GM18858 (cell line): ENCODE data around the gene SCN4A.

Experiments used
- ATAC-seq: cut with Tn5 transposase; IDR thresholded peaks from one replicate; pipeline ENCODE4 v1.9.1; 2021; ENCODE audit not compliant: unreplicated experiment

Gene SCN4A

GRCh38 chr17:64002658-64003525 lies 30.2 kb upstream of the SCN4A start:
- ATAC-seq: no peak

DNA sequence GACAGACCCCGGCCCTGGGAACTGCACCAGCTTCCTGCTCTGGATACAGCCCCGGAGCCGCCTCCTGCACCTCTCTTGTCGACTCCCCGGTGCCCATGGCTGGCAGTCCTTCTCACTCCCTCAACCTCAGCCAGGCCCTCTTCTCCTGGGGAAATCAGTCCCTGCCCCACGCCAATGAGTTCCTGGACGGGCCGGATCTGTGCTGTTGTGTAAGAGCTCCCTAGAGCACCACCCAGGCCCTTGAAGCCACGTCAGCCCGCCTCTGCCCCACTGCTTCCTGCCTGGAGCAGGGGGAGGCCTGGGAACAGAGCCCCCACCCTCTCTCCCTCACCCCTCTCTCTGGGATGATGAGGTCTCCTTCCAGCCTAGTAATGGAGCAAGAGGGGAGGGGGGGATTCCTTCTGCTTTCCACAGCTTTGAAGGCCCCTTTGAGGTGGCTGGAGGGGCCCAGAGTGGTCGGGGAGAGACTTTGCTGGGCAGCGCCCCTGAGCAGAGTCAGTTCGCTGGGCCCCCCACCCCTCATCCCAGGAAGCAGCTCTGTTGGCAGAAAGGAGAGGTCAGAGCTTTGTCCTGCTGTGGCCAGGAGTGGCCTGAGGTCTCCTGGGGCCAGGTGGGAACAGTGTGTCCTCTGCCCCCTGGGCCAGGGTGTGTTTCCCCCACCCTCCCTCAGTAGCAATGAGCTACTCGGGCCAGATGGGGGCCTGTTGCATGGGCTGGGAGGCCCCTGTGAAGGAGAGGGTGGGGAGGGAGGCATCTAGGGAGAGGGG lies 29.2 kb upstream of the SCN4A start:
- ATAC-seq: no peak

- ATAC-seq: no peak
Observed at GRCh38 chr17:64001091-64001579, 28.4 kb upstream of the SCN4A start.

- ATAC-seq: no peak
Observed at GRCh38 chr17:63999680-64000531, 27.2 kb upstream of the SCN4A start.

DNA sequence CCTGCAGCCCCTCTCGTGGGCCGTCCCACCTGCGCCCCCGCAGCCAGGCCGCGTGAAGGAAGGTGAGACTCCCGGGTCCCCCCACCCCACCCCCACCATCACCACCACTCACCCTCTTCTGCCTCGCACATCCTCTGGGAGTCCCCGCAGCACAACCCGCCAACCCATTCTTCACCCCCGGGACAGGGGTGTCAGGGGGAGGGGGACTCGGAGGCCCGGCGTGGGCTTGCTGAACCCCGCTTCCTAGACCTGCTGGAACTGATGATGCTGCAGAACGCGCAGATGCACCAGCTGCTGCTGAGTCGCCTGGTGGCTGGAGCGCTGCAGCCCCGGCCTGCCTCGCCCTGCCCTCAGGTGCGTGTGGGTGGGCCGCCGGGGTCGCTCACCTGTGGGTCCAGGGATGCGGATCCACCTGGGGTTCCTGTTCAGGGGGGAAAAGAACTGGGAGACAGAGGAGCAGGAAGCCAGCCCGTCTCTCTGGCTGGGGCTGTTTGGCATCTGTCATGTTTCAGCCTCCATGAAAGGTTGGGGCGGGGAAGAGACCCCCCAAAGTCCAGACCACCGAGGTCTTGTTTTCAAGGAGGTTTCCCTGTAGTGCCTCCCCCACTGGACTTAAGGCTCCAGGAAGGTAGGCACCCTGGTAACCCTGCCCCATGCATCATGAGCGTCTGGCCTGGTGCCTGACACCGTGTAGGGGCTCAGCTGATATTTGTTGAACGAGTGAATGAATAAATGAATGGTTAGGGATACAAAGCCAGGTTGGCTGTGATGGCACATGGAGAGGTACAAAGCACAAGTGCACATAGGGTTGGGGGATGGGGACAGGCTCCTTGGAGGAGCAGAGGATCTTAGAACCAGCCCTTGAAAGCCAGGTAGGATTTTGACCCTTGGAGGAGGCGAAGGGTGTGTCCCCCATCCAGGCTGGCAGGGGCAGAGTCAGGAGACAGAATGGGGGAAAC lies 26.3 kb upstream of the SCN4A start:
- no peak for ATAC-seq

GRCh38 chr17:63998050-63998720 lies 25.5 kb upstream of the SCN4A start, which contains the start of gene PRR29:
PRR29 (plus strand) TSS chr17:63998351; CDS start chr17:63998365, 14 bp downstream.
- ATAC-seq: no peak

- no peak for ATAC-seq
Observed at GRCh38 chr17:63997341-63998048, 24.8 kb upstream of the SCN4A start.

DNA sequence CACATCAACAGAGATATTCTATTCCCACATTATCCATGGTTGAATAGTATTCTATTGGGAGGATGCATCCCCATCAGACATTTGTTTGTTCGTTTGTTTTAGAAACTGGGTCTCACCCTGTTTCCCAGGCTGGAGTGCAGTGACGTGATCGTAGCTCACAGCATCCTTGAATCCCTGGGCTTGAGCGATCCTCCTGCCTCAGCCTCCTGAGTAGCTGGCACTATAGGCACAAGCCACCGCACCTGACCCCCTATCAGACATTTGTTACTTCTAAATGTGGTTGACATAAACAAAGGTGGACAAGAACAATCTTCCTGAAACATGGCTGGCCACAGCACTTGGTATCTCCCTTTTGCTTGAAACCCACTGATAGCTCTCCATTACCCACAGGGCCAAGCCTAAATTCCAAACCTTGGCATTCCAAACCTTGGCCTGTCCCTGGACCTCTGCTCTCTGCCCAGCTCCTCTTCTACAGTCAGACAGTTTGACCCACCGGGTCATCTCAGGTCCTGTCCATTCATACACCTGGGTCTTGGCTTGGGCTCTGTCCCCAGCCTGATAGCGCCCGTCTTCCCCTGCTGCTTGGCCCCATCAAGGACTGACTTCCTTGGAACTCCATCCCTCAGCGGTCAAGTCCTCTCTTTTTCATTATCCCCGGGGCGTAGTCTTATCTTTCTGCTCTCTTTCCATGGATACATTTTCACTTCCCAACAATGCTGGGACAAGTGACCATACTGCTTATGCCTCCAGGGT lies 23.9 kb upstream of the SCN4A start:
- no peak for ATAC-seq

DNA sequence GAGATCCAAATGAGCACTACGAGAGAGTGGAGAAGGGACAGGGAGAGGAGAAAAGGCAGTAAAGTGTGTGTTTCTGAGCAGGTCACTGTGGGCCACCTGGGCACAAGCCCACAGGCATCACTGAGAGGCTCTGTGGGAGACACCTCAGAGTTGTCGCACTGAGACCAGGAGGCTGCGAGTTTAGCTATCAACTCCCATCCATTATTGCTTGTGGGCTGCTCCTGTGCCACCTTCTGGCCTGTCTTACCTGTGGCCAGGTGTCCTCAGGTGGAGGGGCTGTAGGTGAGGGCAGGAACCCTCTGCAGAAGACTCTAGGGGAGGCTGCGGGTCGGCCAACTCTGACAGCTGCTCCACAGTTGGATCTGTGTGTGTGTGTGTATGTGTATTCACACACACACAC lies 22.9 kb upstream of the SCN4A start:
- no peak for ATAC-seq

- no peak for ATAC-seq
Observed at GRCh38 chr17:63993368-63993985, 20.8 kb upstream of the SCN4A start.

DNA sequence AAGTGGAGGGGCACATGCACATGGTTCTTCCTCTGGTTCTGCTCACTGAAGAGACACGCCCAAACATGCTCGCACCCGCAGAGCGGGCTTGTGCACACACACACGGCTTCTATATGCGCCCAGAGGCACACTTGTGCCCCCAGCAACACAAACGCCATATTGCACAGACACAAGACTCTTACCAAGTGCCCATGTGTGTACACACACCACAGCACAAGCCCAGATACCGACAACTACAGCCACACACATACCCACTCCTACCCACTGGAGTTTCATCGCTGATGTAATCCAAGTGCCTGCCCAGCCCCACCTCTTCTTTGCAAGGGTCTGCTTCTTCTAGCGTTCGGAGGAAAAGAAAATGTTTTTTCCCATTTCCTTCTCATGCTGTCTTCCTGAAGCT lies 18.9 kb upstream of the SCN4A start:
- ATAC-seq: no peak

DNA sequence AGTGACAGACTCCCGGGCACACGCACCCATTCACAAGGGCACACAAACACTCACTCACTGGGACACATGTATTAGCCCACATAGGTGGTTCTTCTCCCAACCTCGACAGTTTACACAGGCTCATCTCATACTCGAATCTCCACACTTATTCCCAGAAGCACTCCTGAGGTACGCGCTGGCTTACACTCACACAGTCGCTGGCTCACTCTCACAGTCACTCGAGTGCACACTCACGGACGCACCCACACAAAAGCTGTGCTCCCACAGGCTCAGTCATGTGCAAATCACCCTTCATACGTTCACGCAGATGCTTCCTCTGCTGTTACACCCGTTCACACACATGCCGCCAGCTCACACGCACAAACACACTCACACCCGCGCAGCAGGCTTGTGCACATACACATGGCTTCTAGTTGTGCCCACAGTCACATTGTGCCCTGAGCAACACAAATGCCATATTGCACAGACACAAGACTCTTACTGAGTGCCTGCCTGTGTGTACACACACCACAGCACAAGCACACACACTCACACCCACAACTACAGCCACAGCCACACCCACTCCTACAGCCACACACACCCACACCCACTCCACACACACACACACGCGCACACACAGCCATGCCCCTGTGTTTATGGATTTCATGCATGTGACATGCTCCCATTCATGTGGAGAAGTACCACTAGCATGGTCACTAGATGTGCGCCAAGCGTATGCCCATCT lies 17.1 kb upstream of the SCN4A start:
- ATAC-seq: no peak

GRCh38 chr17:63988741-63989621 lies 16.3 kb upstream of the SCN4A start:
- no peak for ATAC-seq

DNA sequence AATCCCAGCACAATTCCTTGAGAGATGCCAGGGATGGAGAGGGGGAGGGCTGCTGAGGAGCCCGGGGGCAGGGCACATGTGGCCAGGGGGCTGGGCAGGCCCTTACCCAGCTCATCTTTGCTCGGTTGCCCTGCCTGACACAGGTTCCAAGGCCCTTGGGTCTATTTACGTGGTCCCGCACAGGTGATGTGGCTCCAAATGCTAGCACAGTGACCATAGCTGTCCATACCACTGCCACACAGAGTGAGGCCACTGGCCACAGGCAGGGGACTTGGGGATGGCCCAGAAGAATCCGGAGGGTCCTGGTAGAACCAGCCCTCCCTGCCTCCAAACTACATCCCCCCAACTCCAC lies 15.4 kb upstream of the SCN4A start:
- ATAC-seq: no peak

DNA sequence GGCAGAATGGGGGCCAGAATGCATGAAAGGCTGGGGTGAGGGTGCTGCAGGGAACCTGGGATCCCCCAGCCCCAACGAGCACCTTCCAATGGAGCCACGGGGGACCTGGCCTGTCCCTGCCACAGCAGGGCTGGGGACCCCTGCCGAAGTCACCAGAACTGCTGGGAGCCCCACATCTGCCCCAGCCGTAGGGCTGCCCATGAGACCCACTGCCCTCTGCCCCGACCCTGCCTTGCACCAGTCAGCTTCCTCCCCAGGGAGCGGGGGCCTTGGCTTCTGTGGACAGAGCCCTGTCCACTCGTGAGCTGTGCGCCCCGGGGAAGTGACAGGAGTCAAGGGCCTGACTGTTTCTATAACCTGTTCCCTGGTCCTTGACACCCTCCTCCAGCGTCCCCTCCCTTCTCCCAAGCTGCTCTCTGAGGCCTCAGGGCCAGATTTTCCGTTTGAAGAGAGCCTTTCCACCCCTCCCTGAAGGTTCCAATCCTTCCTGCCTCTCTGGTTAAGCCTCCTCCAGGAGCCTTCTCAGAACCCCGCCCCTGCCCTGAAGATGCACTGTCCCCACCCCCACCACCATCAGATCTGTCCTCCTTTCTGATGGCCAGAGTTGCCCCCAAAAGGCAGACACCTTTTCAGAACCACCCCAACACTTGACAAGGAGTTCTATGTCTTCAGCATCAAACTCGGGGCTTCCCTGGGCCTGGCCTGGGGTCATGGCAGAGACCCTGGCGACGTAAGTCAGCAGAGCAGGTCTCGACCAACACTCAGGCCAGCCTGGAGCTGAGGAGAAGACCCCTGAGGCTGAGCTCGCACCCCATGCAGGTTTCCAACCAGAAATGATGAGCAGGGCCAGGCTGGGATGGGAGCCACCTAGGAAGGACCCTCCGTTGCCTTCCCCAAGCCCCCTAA lies 14.8 kb upstream of the SCN4A start:
- no peak for ATAC-seq
